ENCODE measurements around the gene TACC2.
"Not testable (repeated sequence)": the region's sequence is repeated elsewhere in the genome, so short reads cannot be mapped to it uniquely, and the experiment has no call there.

The TACC2 gene

GRCh38 chr10:122096705-122097104 is 107.7 kb downstream of the TACC2 start:
- H3K4me3 ChIP-seq (ENCODE audit: low read length): no peak overlapping the region
- no peak for TF ChIP-seq ZNF274 (IDR thresholded peaks at IDR 0.05; ENCODE audit: low read depth, low read length)

- H3K4me3 ChIP-seq (ENCODE audit: low read length): no peak overlapping the region
- TF ChIP-seq ZNF274 (IDR thresholded peaks at IDR 0.05; ENCODE audit: low read depth, low read length): no peak
These were observed 109.0 kb downstream of the TACC2 start for GRCh38 chr10:122097935-122098334.

- TF ChIP-seq ZNF274 (IDR thresholded peaks at IDR 0.05; ENCODE audit: low read depth, low read length): no peak
- H3K4me3 ChIP-seq (ENCODE audit: low read length): no peak overlapping the region
These were observed 110.0 kb downstream of the TACC2 start for GRCh38 chr10:122098924-122099323.

- TF ChIP-seq ZNF274 (IDR thresholded peaks at IDR 0.05; ENCODE audit: low read depth, low read length): no peak
- no peak overlapping the region for H3K4me3 ChIP-seq (ENCODE audit: low read length)
These were observed 110.6 kb downstream of the TACC2 start for GRCh38 chr10:122099562-122099961.

- no peak overlapping the region for H3K4me3 ChIP-seq (ENCODE audit: low read length)
- no peak for TF ChIP-seq ZNF274 (IDR thresholded peaks at IDR 0.05; ENCODE audit: low read depth, low read length)
These were observed 113.3 kb downstream of the TACC2 start for GRCh38 chr10:122102146-122102868.

- no peak overlapping the region for H3K4me3 ChIP-seq (ENCODE audit: low read length)
- no peak for TF ChIP-seq ZNF274 (IDR thresholded peaks at IDR 0.05; ENCODE audit: low read depth, low read length)
These were observed 114.0 kb downstream of the TACC2 start for GRCh38 chr10:122102869-122103525.

- no peak for TF ChIP-seq ZNF274 (IDR thresholded peaks at IDR 0.05; ENCODE audit: low read depth, low read length)
- no peak overlapping the region for H3K4me3 ChIP-seq (ENCODE audit: low read length)
These were observed 114.6 kb downstream of the TACC2 start for GRCh38 chr10:122103592-122103991.

- not testable (repeated sequence) for H3K4me3 ChIP-seq (ENCODE audit: low read length)
These were observed 119.8 kb downstream of the TACC2 start for GRCh38 chr10:122108786-122109185.

GRCh38 chr10:122112021-122112616 is 123.2 kb downstream of the TACC2 start:
- no peak overlapping the region; the same call in 1 of the 2 replicates for H3K4me3 ChIP-seq (ENCODE audit: low read length)
- no peak for TF ChIP-seq ZNF274 (IDR thresholded peaks at IDR 0.05; ENCODE audit: low read depth, low read length)

GRCh38 chr10:122112625-122113160 is 123.7 kb downstream of the TACC2 start:
- TF ChIP-seq ZNF274 (IDR thresholded peaks at IDR 0.05; ENCODE audit: low read depth, low read length): no peak
- H3K4me3 ChIP-seq (ENCODE audit: low read length): peak overlapping the region; percentile 40; the same call in 1 of the 2 replicates

GRCh38 chr10:122113161-122113944 is 124.4 kb downstream of the TACC2 start:
- TF ChIP-seq ZNF274 (IDR thresholded peaks at IDR 0.05; ENCODE audit: low read depth, low read length): no peak
- H3K4me3 ChIP-seq (ENCODE audit: low read length): peak overlapping the region; percentile 40; the same call in 1 of the 2 replicates

- TF ChIP-seq ZNF274 (IDR thresholded peaks at IDR 0.05; ENCODE audit: low read depth, low read length): no peak
- no peak overlapping the region for H3K4me3 ChIP-seq (ENCODE audit: low read length)
These were observed 125.2 kb downstream of the TACC2 start for GRCh38 chr10:122113945-122114747.

GRCh38 chr10:122115874-122116273 is 126.9 kb downstream of the TACC2 start:
- no peak for TF ChIP-seq ZNF274 (IDR thresholded peaks at IDR 0.05; ENCODE audit: low read depth, low read length)
- H3K4me3 ChIP-seq (ENCODE audit: low read length): no peak overlapping the region

Measured in GM08714 (cell line).